Measurements from ENCODE around the gene PLPPR5.

DNA sequence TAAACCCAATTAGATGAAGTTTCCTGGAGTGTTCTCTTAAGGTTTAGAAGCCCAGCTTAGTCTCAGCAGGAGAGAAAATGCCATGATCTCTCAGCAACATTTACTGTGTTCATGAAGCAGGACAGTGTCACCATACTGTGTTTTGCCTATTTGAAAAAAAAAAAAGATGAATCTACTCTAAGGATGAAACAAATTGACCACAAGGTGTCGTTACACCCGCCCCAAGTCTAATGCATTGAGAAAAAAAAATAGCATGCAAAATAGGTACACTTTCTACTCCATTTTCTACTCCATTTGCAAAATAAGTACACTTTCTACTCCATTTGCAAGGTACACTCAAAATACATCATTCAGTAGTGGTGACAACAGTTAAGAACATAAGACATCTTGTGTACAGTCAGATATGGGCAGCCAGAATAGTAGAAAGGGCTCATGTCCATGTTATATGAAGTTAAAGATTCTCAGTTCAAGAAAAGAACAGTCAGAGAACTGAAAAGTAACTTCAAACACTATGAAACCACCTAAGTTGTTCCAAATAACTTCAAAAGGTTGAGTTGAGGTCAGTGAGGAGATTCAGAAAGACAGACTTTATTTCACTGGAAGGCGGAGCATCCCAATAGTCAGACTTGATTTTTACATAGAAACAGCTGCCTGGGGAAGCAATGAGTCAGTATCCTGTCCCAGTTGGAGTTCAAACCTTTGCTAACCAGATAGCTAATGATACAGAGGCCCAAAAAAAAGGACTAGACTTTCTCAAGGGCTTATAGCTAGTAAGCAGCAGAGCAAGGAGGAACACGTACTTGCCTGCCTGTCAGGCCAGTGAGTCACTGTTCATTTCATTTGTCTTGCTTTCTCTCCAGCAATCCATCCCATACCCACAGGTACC lies 13.3 kb downstream of the PLPPR5 start:
- TF ChIP-seq POLR2AphosphoS5 (IDR thresholded peaks at IDR 0.05) (no peak), CTCF (IDR thresholded peaks at IDR 0.05) (no peak), EP300 (IDR thresholded peaks at IDR 0.05) (no peak), POLR2A (IDR thresholded peaks at IDR 0.05) (no peak)

Data from gastroesophageal sphincter (tissue), 3 donors.